Measurements from ENCODE around the gene DLK2. TPM values are rescaled to one million over a fixed set of nuclear protein-coding genes. Genes with fewer than 3 reads are reported as not detected.
"Not testable (repeated sequence)": the region's sequence is repeated elsewhere in the genome, so short reads cannot be mapped to it uniquely, and the experiment has no call there.

The DLK2 gene
- total RNA-seq, 1 donor from 2014 or later = 0.45 TPM

GRCh38 chr6:43489277-43490072 is 34.1 kb upstream of the DLK2 start:
- intact Hi-C loops (cut with DNase I) = no loop called here
- DNase-seq (ENCODE audit: low spot score) (no peak), ATAC-seq (peak; percentile 78)

- DNase-seq (ENCODE audit: low spot score) (no peak), ATAC-seq (no peak)
- intact Hi-C loops (cut with DNase I) = no loop called here
These were observed 33.4 kb upstream of the DLK2 start for GRCh38 chr6:43488667-43489276.

GRCh38 chr6:43481591-43482236 is 26.4 kb upstream of the DLK2 start:
- DNase-seq (ENCODE audit: low spot score) (no peak), ATAC-seq (no peak)
- intact Hi-C loops (cut with DNase I) = no loop called here

GRCh38 chr6:43481075-43481474 is 25.7 kb upstream of the DLK2 start:
- ATAC-seq (no peak), DNase-seq (ENCODE audit: low spot score) (no peak)
- intact Hi-C loops (cut with DNase I) = no loop called here

GRCh38 chr6:43478008-43478372 is 22.6 kb upstream of the DLK2 start:
- intact Hi-C loops (cut with DNase I) = no loop called here

GRCh38 chr6:43477235-43478007 is 22.1 kb upstream of the DLK2 start, which contains the start of gene TJAP1:
Gene TJAP1, plus strand, starts transcription at chr6:43477570. Its CDS starts 21,432 bp downstream, at chr6:43499002.
- intact Hi-C loops (cut with DNase I) = no loop called here
- ATAC-seq = peak; percentile 100
- peak; percentile 97 for DNase-seq (ENCODE audit: low spot score)

More at GRCh38 chr6:43478008-43478372, 22.6 kb upstream of the DLK2 start:
- no peak for DNase-seq (ENCODE audit: low spot score)
- ATAC-seq = no peak

GRCh38 chr6:43476746-43477145 is 21.4 kb upstream of the DLK2 start:
- intact Hi-C loops (cut with DNase I) = no loop called here
- DNase-seq (ENCODE audit: low spot score) = no peak
- no peak for ATAC-seq

GRCh38 chr6:43475516-43475915 is 20.2 kb upstream of the DLK2 start:
- intact Hi-C loops (cut with DNase I) = no loop called here
- no peak for DNase-seq (ENCODE audit: low spot score)
- no peak for ATAC-seq

GRCh38 chr6:43472515-43472914 is 17.2 kb upstream of the DLK2 start:
- intact Hi-C loops (cut with DNase I) = no loop called here
- DNase-seq (ENCODE audit: low spot score) = no peak
- ATAC-seq = no peak

GRCh38 chr6:43471399-43471798 is 16.1 kb upstream of the DLK2 start:
- no peak for ATAC-seq
- DNase-seq (ENCODE audit: low spot score) = no peak
- intact Hi-C loops (cut with DNase I) = no loop called here

GRCh38 chr6:43469947-43470346 is 14.6 kb upstream of the DLK2 start:
- no peak for ATAC-seq
- intact Hi-C loops (cut with DNase I) = no loop called here
- no peak for DNase-seq (ENCODE audit: low spot score)

GRCh38 chr6:43468748-43469681 is 13.7 kb upstream of the DLK2 start:
- ATAC-seq = no peak
- intact Hi-C loops (cut with DNase I) = no loop called here
- no peak for DNase-seq (ENCODE audit: low spot score)

- ATAC-seq (no peak), DNase-seq (ENCODE audit: low spot score) (no peak)
- intact Hi-C loops (cut with DNase I) = no loop called here
These were observed 12.9 kb upstream of the DLK2 start for GRCh38 chr6:43468240-43468639.

GRCh38 chr6:43467752-43468151 is 12.4 kb upstream of the DLK2 start:
- ATAC-seq = no peak
- no peak for DNase-seq (ENCODE audit: low spot score)
- intact Hi-C loops (cut with DNase I) = no loop called here

- DNase-seq (ENCODE audit: low spot score); ATAC-seq; intact Hi-C loops (cut with DNase I): not testable (repeated sequence)
These were observed 11.9 kb upstream of the DLK2 start for GRCh38 chr6:43467265-43467664.

- DNase-seq (ENCODE audit: low spot score) (no peak), ATAC-seq (no peak)
- intact Hi-C loops (cut with DNase I) = no loop called here
These were observed 10.6 kb upstream of the DLK2 start for GRCh38 chr6:43465948-43466347.

GRCh38 chr6:43464337-43464736 is 9.0 kb upstream of the DLK2 start:
- ATAC-seq = no peak
- intact Hi-C loops (cut with DNase I) = no loop called here
- DNase-seq (ENCODE audit: low spot score) = no peak

GRCh38 chr6:43461936-43462335 is 6.6 kb upstream of the DLK2 start:
- ATAC-seq (no peak), DNase-seq (ENCODE audit: low spot score) (no peak)
- intact Hi-C loops (cut with DNase I) = no loop called here
